HepG2 (cell line): ENCODE results near the gene ANKRD60. TPM values are rescaled to one million over a fixed set of nuclear protein-coding genes. Genes with fewer than 3 reads are reported as not detected.

Experiments
- ATAC-seq: fragments of 200-7000 bp; cut with Tn5 transposase; 3 replicates; pipeline ENCODE4 v1.9.1; 2020; ENCODE audit warnings: mild to moderate bottlenecking, moderate library complexity
- BruUV-seq: library from RNA; stranded (reverse); fragments of 400-500 nt; replicated peaks from 2 replicates; lab custom pipeline; 2021; lab: Mats Ljungman, UMichigan
- CTCF ChIA-PET: fragments of 300-600 bp; formaldehyde crosslinking; extraction: SDS; loops from one replicate; lab custom pipeline; 2021; ENCODE audit warnings: low total read pairs, inconsistent platforms, low intra/inter-chr PET ratio; lab: Yijun Ruan, JAX
- POLR2A ChIA-PET: fragments of 350-600 bp; sonication (Branson Sonifier 250); formaldehyde crosslinking; loops from one replicate; lab custom pipeline; 2020; ENCODE audit warnings: antibody characterized with exemption, inconsistent platforms; lab: Yijun Ruan, JAX
- DNase-seq: peaks from one replicate; pipeline ENCODE4 v3.0.0-alpha.2; 2015; ENCODE audit warnings: low spot score
- FAIRE-seq: peaks from 3 replicates; lab custom pipeline; 2011; peaks lifted over from hg19 to GRCh38; lab: Jason Lieb, UNC
- H2AFZ ChIP-seq: one replicate; pipeline ENCODE4 v1.6.1; 2011; ENCODE audit warnings: low read length, inconsistent platforms
- H3K27ac ChIP-seq: fragments of 300-600 bp; 3 replicates; pipeline ENCODE4 v1.8.0; 2011; ENCODE audit warnings: mixed run types, mild to moderate bottlenecking, mixed read lengths, low read length, inconsistent platforms; ENCODE audit not compliant: insufficient read depth; ENCODE audit errors: extremely low read length
- H3K27me3 ChIP-seq, 2 experiments: fragments of 200-600 bp in 1 of 2; 2 replicates in 1 of 2; 3 replicates in 1 of 2; pipeline versions ENCODE4 v1.6.0 to v1.8.0; 2011; ENCODE audit warnings: low read length in 2 of 2, mild to moderate bottlenecking in 2 of 2, moderate library complexity in 2 of 2, inconsistent platforms in 1 of 2; ENCODE audit not compliant: insufficient read depth in 2 of 2, control insufficient read depth in 1 of 2
- H3K36me3 ChIP-seq, 2 experiments: fragments of 200-600 bp in 1 of 2; replicated peaks in 1 of 2; 2 replicates in 1 of 2; 3 replicates in 1 of 2; pipeline versions ENCODE4 v1.5.1 to v1.8.0; 2011; ENCODE audit warnings: low read length in 2 of 2, inconsistent platforms in 1 of 2; ENCODE audit not compliant: insufficient read depth in 2 of 2, control insufficient read depth in 1 of 2
- H3K4me1 ChIP-seq: 2 replicates; pipeline ENCODE4 v1.5.1; 2012; ENCODE audit warnings: low read length, inconsistent platforms; ENCODE audit not compliant: insufficient read depth
- H3K4me2 ChIP-seq: 2 replicates; pipeline ENCODE4 v1.6.0; 2011; ENCODE audit warnings: low read depth, low read length, inconsistent platforms
- H3K4me3 ChIP-seq, 3 experiments: fragments of 200-600 bp in 1 of 3; sonication (generic), shearing (Covaris generic) in 1 of 3; replicated peaks in 1 of 3; 2 replicates each; pipeline ENCODE4 v1.5.1; 2011 to 2016; ENCODE audit warnings: low read length in 3 of 3, inconsistent platforms in 2 of 3, low read depth in 2 of 3, mild to moderate bottlenecking in 2 of 3, control low read depth in 1 of 3, mixed read lengths in 1 of 3; ENCODE audit not compliant: insufficient read depth in 1 of 3
- H3K79me2 ChIP-seq: one replicate; pipeline ENCODE4 v1.6.1; 2011; ENCODE audit warnings: low read length, inconsistent platforms; ENCODE audit not compliant: insufficient read depth
- H3K9ac ChIP-seq: 2 replicates; pipeline ENCODE4 v1.6.0; 2011; ENCODE audit warnings: mild to moderate bottlenecking, low read depth, low read length, inconsistent platforms; ENCODE audit not compliant: insufficient read depth
- H3K9me3 ChIP-seq: 2 replicates; pipeline ENCODE4 v1.5.1; 2012; ENCODE audit warnings: mild to moderate bottlenecking, low read length
- H4K20me1 ChIP-seq: 2 replicates; pipeline ENCODE4 v1.6.0; 2011; ENCODE audit warnings: inconsistent platforms, mild to moderate bottlenecking, low read length, moderate library complexity; ENCODE audit not compliant: insufficient read depth
- ISX ChIP-seq: sonication (generic); formaldehyde crosslinking; conservative IDR thresholded peaks from 2 replicates; pipeline ENCODE4 v1.5.0; 2020; ENCODE audit warnings: missing genetic modification reagents
- MATR3 ChIP-seq: sonication (generic); formaldehyde crosslinking; IDR thresholded peaks from 2 replicates; pipeline ENCODE4 v1.4.0; 2020; ENCODE audit warnings: missing genetic modification reagents
- RBM39 ChIP-seq: fragments of 200-400 bp; formaldehyde crosslinking; IDR thresholded peaks from one replicate; pipeline ENCODE4 v1.6.1; 2018; ENCODE audit warnings: antibody characterized with exemption, mild to moderate bottlenecking, low read depth, low read length; ENCODE audit not compliant: poor library complexity, severe bottlenecking
- RFXAP ChIP-seq: sonication (generic); formaldehyde crosslinking; IDR thresholded peaks from 2 replicates; pipeline ENCODE4 v1.4.0; 2020; ENCODE audit warnings: missing genetic modification reagents, borderline replicate concordance
- ZNF329 ChIP-seq: sonication (generic); formaldehyde crosslinking; IDR thresholded peaks from 2 replicates; pipeline ENCODE4 v1.9.0; 2021; ENCODE audit warnings: low read depth, mild to moderate bottlenecking, missing genetic modification reagents
- ZNF552 ChIP-seq: sonication (generic); formaldehyde crosslinking; IDR thresholded peaks from 2 replicates; pipeline ENCODE4 v1.9.0; 2022; ENCODE audit warnings: missing genetic modification reagents, mild to moderate bottlenecking, borderline replicate concordance
- WGBS: methylation state at CpG from one replicate; pipeline ENCODE4 v1.1.6; 2017; ENCODE audit warnings: low lambda C conversion rate; 5-methylcytosine and 5-hydroxymethylcytosine counted together
- in situ Hi-C: cut with HindIII; loops from 2 replicates; pipeline ENCODE4 v1.10.0; 2017; ENCODE audit warnings: low pct_unique_long_range_greater_than_20kb; ENCODE audit not compliant: extremely low pct_ligation_motif_present
- intact Hi-C: fragments of 100-400 bp; cut with micrococcal nuclease; formaldehyde crosslinking; loops from one replicate; pipeline ENCODE4 v1.10.0; 2022; ENCODE audit not compliant: unreplicated experiment
- polyA plus RNA-seq, 8 experiments: library from polyadenylated mRNA; depleted of rRNA in 3 of 8; stranded (reverse) in 7 of 8; unstranded in 1 of 8; fragments of >200 nt; fragmentation: Illumina TruSeq in 4 of 8; extraction: Trizol in 4 of 8; gene quantifications; 2 replicates each; pipeline versions ENCODE4 v1.2.1 to v1.2.3, GENCODE V29; 2011 to 2016; ENCODE audit warnings: low read depth in 4 of 8, missing spikeins in 1 of 8, mixed read lengths in 1 of 8; ENCODE audit not compliant: insufficient read depth in 1 of 8
- total RNA-seq, 5 experiments: library from RNA; depleted of rRNA; stranded (reverse); fragments of >200 nt; fragmentation: Illumina TruSeq; extraction: Trizol; gene quantifications; 2 replicates each; pipeline ENCODE4 v1.2.3, GENCODE V29; 2016; ENCODE audit warnings: low read depth in 1 of 5
- TF ChIP-seq, protein P1 (sequence below): sonication (generic); formaldehyde crosslinking; IDR thresholded peaks from 2 replicates; pipeline ENCODE4 v1.5.0; 2020; ENCODE audit warnings: missing genetic modification reagents, mild to moderate bottlenecking, borderline replicate concordance
- TF ChIP-seq, protein P2 (sequence below), 2 experiments: sonication (generic) in 1 of 2; formaldehyde crosslinking in 1 of 2; IDR thresholded peaks; 2 replicates each; pipeline versions ENCODE4 v1.5.1 to v1.6.1; 2011 to 2020; ENCODE audit warnings: borderline replicate concordance in 1 of 2, low read depth in 1 of 2, low read length in 1 of 2, mild to moderate bottlenecking in 1 of 2, missing genetic modification reagents in 1 of 2, moderate library complexity in 1 of 2
- TF ChIP-seq, protein P3 (sequence below): sonication (generic); formaldehyde crosslinking; IDR thresholded peaks from 2 replicates; pipeline ENCODE4 v1.4.0; 2020; ENCODE audit warnings: mild to moderate bottlenecking, missing genetic modification reagents
- TF ChIP-seq, protein P4 (sequence below): sonication (generic); formaldehyde crosslinking; IDR thresholded peaks from 2 replicates; pipeline ENCODE4 v1.4.0; 2020; ENCODE audit warnings: mild to moderate bottlenecking, missing genetic modification reagents

Gene ANKRD60
- total and polyA plus RNA-seq, 2 of the 13 experiments (the other 11 are each of a cell fraction or from before 2014, with no cell fraction given), result not detected

DNA sequence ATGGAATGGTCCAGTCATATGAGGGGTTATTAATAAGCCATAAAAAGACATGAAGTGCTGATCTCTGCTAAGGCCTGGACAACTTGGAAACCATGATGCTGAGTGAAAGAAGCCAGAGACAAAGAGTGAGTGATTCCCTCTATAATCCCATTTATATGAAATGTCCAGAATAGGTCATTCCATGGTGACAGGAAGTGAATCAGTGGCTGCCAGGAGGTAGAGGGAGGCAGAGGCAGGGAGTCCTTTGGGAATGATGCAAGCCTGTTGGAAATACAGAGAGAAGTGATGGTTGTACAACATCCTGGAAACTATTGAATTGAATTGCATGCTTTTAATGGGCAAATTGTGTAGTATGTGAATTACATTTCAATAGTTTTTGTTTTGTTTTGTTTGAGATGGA is 26.4 kb downstream of the ANKRD60 start (continued):
- TF ChIP-seq, protein P1, sequence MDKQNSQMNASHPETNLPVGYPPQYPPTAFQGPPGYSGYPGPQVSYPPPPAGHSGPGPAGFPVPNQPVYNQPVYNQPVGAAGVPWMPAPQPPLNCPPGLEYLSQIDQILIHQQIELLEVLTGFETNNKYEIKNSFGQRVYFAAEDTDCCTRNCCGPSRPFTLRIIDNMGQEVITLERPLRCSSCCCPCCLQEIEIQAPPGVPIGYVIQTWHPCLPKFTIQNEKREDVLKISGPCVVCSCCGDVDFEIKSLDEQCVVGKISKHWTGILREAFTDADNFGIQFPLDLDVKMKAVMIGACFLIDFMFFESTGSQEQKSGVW (CRISPR knock-in tag), result no peak
- TF ChIP-seq ZNF329 (CRISPR knock-in tag), result no peak
- TF ChIP-seq RBM39, result no peak
- no peak for TF ChIP-seq ISX (CRISPR knock-in tag)
- TF ChIP-seq, protein P2, sequence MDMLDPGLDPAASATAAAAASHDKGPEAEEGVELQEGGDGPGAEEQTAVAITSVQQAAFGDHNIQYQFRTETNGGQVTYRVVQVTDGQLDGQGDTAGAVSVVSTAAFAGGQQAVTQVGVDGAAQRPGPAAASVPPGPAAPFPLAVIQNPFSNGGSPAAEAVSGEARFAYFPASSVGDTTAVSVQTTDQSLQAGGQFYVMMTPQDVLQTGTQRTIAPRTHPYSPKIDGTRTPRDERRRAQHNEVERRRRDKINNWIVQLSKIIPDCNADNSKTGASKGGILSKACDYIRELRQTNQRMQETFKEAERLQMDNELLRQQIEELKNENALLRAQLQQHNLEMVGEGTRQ (IDR thresholded peaks at IDR 0.05; ENCODE audit: low read depth, low read length), result no peak
- TF ChIP-seq, protein P2 (CRISPR knock-in tag; IDR thresholded peaks at IDR 0.05; ENCODE audit: borderline replicate concordance), result no peak

DNA sequence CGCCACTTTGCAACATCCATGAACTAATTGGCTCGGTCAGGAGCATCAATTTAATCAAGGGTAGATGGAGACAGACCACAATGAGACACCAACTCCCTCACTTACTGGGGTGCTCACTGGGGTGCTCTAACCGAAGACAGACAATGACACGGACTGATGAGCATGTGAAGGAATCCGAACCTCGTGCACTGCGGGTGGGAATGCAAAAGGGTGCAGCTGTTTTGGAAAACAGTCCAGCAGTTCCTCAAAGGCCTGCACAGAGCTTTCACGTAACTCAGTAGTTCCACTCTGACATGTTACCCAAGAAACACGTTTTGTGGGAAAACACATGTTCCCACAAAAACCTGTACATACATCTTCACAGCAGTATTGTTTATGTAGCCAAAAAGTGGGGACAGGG is 26.8 kb downstream of the ANKRD60 start:
- no peak overlapping the region for H3K9ac ChIP-seq
- TF ChIP-seq, protein P3, sequence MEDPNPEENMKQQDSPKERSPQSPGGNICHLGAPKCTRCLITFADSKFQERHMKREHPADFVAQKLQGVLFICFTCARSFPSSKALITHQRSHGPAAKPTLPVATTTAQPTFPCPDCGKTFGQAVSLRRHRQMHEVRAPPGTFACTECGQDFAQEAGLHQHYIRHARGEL (CRISPR knock-in tag), result no peak
- TF ChIP-seq MATR3 (CRISPR knock-in tag) (no peak), ZNF552 (CRISPR knock-in tag) (no peak), RFXAP (no peak)
- TF ChIP-seq, protein P4, sequence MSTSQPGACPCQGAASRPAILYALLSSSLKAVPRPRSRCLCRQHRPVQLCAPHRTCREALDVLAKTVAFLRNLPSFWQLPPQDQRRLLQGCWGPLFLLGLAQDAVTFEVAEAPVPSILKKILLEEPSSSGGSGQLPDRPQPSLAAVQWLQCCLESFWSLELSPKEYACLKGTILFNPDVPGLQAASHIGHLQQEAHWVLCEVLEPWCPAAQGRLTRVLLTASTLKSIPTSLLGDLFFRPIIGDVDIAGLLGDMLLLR (CRISPR knock-in tag), result no peak
- no peaks in the 10 kb centered on the region for H4K20me1 ChIP-seq
- peaks cover 9 to 63% of the 10 kb centered on the region in 2 experiments; a peak in 4 of 5 replicates for H3K27me3 ChIP-seq
- no peak overlapping the region for H2AFZ ChIP-seq
- H3K27ac ChIP-seq, result no peak overlapping the region
- CTCF ChIA-PET, result no interaction called here
- no peak for FAIRE-seq
- peaks cover under 1% of the 10 kb centered on the region for H3K9me3 ChIP-seq
- DNase-seq, result no peak
- no peak for ATAC-seq
- no peak overlapping the region for H3K4me2 ChIP-seq
- no peaks in the 10 kb centered on the region for H3K79me2 ChIP-seq
- intact Hi-C loops (no loop called here), in situ Hi-C loops (loop anchor here (25.0 kb wide), 1 partner anchor 814 kb away; the partner anchor contains the start of gene RBM38)
- POLR2A ChIA-PET, result no interaction called here
- WGBS, result 7% methylated on average over 9 of the region's 9 CpGs
- H3K4me3 ChIP-seq, result no peak overlapping the region
- BruUV-seq, result no TSS peak
- no peaks in the 10 kb centered on the region for H3K4me1 ChIP-seq
- H3K36me3 ChIP-seq, result no peaks in the 10 kb centered on the region
